WTC11 (cell line): ENCODE results near the gene BACH2. TPM values are rescaled to one million over a fixed set of nuclear protein-coding genes. Genes with fewer than 3 reads are reported as not detected.

ENCODE experiments used
- ATF6 ChIP-seq: sonication (generic); formaldehyde crosslinking; IDR thresholded peaks from 2 replicates; pipeline ENCODE4 v1.8.1; 2023; ENCODE audit warnings: mild to moderate bottlenecking, missing genetic modification reagents
- CBFB ChIP-seq: sonication (generic); formaldehyde crosslinking; IDR thresholded peaks from 2 replicates; pipeline ENCODE4 v1.8.1; 2022; ENCODE audit warnings: mild to moderate bottlenecking, low read depth, missing genetic modification reagents
- CTCF ChIP-seq: fragments of 200-600 bp; IDR thresholded peaks from 2 replicates; pipeline ENCODE4 v1.8.0; 2022; ENCODE audit warnings: antibody characterized with exemption
- E2F4 ChIP-seq: sonication (generic); formaldehyde crosslinking; IDR thresholded peaks from 2 replicates; pipeline ENCODE4 v1.8.1; 2022; ENCODE audit warnings: low read depth, mild to moderate bottlenecking, moderate library complexity, missing genetic modification reagents, borderline replicate concordance
- E2F5 ChIP-seq: sonication (generic); formaldehyde crosslinking; IDR thresholded peaks from 2 replicates; pipeline ENCODE4 v1.8.1; 2022; ENCODE audit warnings: mild to moderate bottlenecking, moderate library complexity, missing genetic modification reagents
- ELF4 ChIP-seq: sonication (generic); formaldehyde crosslinking; IDR thresholded peaks from 2 replicates; pipeline ENCODE4 v1.8.1; 2022; ENCODE audit warnings: low read depth, mild to moderate bottlenecking, moderate library complexity, missing genetic modification reagents
- ESRRA ChIP-seq: sonication (generic); formaldehyde crosslinking; IDR thresholded peaks from 2 replicates; pipeline ENCODE4 v1.8.1; 2022; ENCODE audit warnings: mild to moderate bottlenecking, missing genetic modification reagents, borderline replicate concordance
- FOXK1 ChIP-seq: sonication (generic); formaldehyde crosslinking; IDR thresholded peaks from 2 replicates; pipeline ENCODE4 v1.8.0; 2022; ENCODE audit warnings: mild to moderate bottlenecking, moderate library complexity, missing genetic modification reagents
- FOXP1 ChIP-seq: sonication (generic); formaldehyde crosslinking; IDR thresholded peaks from 2 replicates; pipeline ENCODE4 v1.8.0; 2022; ENCODE audit warnings: missing genetic modification reagents, mild to moderate bottlenecking, moderate library complexity, borderline replicate concordance
- GABPB1 ChIP-seq: sonication (generic); formaldehyde crosslinking; IDR thresholded peaks from 2 replicates; pipeline ENCODE4 v1.8.1; 2023; ENCODE audit warnings: mild to moderate bottlenecking, missing genetic modification reagents
- HMGXB4 ChIP-seq: sonication (generic); formaldehyde crosslinking; IDR thresholded peaks from 2 replicates; pipeline ENCODE4 v1.8.1; 2023; ENCODE audit warnings: mild to moderate bottlenecking, moderate library complexity, missing genetic modification reagents
- JAZF1 ChIP-seq: fragments of 250-450 bp; sonication (Bioruptor Pico); IDR thresholded peaks from 2 replicates; pipeline ENCODE4 v1.9.0; 2021; ENCODE audit warnings: moderate library complexity, mild to moderate bottlenecking, inconsistent platforms
- MAX ChIP-seq: sonication (generic); formaldehyde crosslinking; IDR thresholded peaks from 2 replicates; pipeline ENCODE4 v1.8.0; 2022; ENCODE audit warnings: mild to moderate bottlenecking, missing genetic modification reagents
- OVOL2 ChIP-seq: fragments of 250-450 bp; sonication (Bioruptor Pico); IDR thresholded peaks from 2 replicates; pipeline ENCODE4 v1.9.0; 2021; ENCODE audit warnings: mild to moderate bottlenecking, borderline replicate concordance
- PRDM15 ChIP-seq: sonication (generic); formaldehyde crosslinking; IDR thresholded peaks from 2 replicates; pipeline ENCODE4 v1.8.0; 2022; ENCODE audit warnings: missing genetic modification reagents
- RELA ChIP-seq: sonication (generic); formaldehyde crosslinking; IDR thresholded peaks from 2 replicates; pipeline ENCODE4 v1.8.1; 2022; ENCODE audit warnings: missing genetic modification reagents, mild to moderate bottlenecking, borderline replicate concordance
- SMAD3 ChIP-seq: sonication (generic); formaldehyde crosslinking; IDR thresholded peaks from 2 replicates; pipeline ENCODE4 v1.8.0; 2022; ENCODE audit warnings: missing genetic modification reagents, mild to moderate bottlenecking, borderline replicate concordance
- TCF7 ChIP-seq: sonication (generic); formaldehyde crosslinking; IDR thresholded peaks from 2 replicates; pipeline ENCODE4 v1.8.0; 2022; ENCODE audit warnings: mild to moderate bottlenecking, low read depth, missing genetic modification reagents, moderate library complexity
- TEAD1 ChIP-seq: sonication (generic); formaldehyde crosslinking; IDR thresholded peaks from 2 replicates; pipeline ENCODE4 v1.8.0; 2022; ENCODE audit warnings: mild to moderate bottlenecking, missing genetic modification reagents
- USF2 ChIP-seq: sonication (generic); formaldehyde crosslinking; IDR thresholded peaks from 2 replicates; pipeline ENCODE4 v1.8.1; 2023; ENCODE audit warnings: mild to moderate bottlenecking, missing genetic modification reagents, moderate library complexity
- ZNF232 ChIP-seq: sonication (generic); formaldehyde crosslinking; IDR thresholded peaks from 2 replicates; pipeline ENCODE4 v1.8.0; 2022; ENCODE audit warnings: mild to moderate bottlenecking, missing genetic modification reagents
- ZNF396 ChIP-seq: fragments of 250-450 bp; sonication (Bioruptor Pico); IDR thresholded peaks from 2 replicates; pipeline ENCODE4 v1.8.0; 2021; ENCODE audit warnings: mild to moderate bottlenecking, moderate library complexity, borderline replicate concordance
- ZNF425 ChIP-seq: fragments of 250-450 bp; sonication (Bioruptor Pico); conservative IDR thresholded peaks from 2 replicates; pipeline ENCODE4 v1.9.0; 2021; ENCODE audit warnings: mild to moderate bottlenecking
- ZNF671 ChIP-seq: fragments of 250-450 bp; sonication (Bioruptor Pico); IDR thresholded peaks from 2 replicates; pipeline ENCODE4 v1.8.0; 2021; ENCODE audit warnings: mild to moderate bottlenecking
- total RNA-seq: library from RNA; stranded (reverse); gene quantifications from 3 replicates; pipeline ENCODE4 v1.2.3, GENCODE V29; 2021

BACH2 gene
- total RNA-seq, 1 experiment from 2014 or later = 5.9 TPM

- peak; percentile 46; the same call in 1 of the 2 replicates for TF ChIP-seq E2F5
- TF ChIP-seq OVOL2 (CRISPR knock-in tag) = no peak
- TF ChIP-seq SMAD3 (CRISPR knock-in tag) = peak; percentile 91
- TF ChIP-seq FOXP1 (CRISPR knock-in tag) = peak; percentile 93
- no peak; the same call in 1 of the 2 replicates for TF ChIP-seq ZNF396 (CRISPR knock-in tag)
- no peak for TF ChIP-seq JAZF1
- 0 out of 2 replicates have a peak, but pooled peaks have one; percentile 47 for TF ChIP-seq ZNF671
- peak; percentile 74; the same call in 1 of the 2 replicates for TF ChIP-seq E2F4
- peak; percentile 92 for TF ChIP-seq TCF7
- TF ChIP-seq MAX (CRISPR knock-in tag) = peak; percentile 45; the same call in 1 of the 2 replicates
- no peak for TF ChIP-seq ATF6 (CRISPR knock-in tag)
- TF ChIP-seq ZNF232 (CRISPR knock-in tag) = peak; percentile 79; the same call in 1 of the 2 replicates
- no peak for TF ChIP-seq HMGXB4 (CRISPR knock-in tag)
- peak; percentile 92 for TF ChIP-seq FOXK1 (CRISPR knock-in tag)
- peak; percentile 88 for TF ChIP-seq TEAD1
- no peak for TF ChIP-seq ZNF425 (CRISPR knock-in tag)
- TF ChIP-seq USF2 = no peak
- TF ChIP-seq GABPB1 (CRISPR knock-in tag) = no peak
- no peak for TF ChIP-seq CTCF
- TF ChIP-seq ESRRA (CRISPR knock-in tag) = peak; percentile 94
- TF ChIP-seq PRDM15 (CRISPR knock-in tag) = peak; percentile 41; the same call in 1 of the 2 replicates
- peak; percentile 95 for TF ChIP-seq RELA (CRISPR knock-in tag)
- no peak for TF ChIP-seq ELF4 (CRISPR knock-in tag)
- TF ChIP-seq CBFB (CRISPR knock-in tag) = no peak
Measured at GRCh38 chr6:89895276-89895874, 401.3 kb downstream of the BACH2 start (continued).
